Hematopoietic multipotent progenitor cell treated with erythropoietin and hydrocortisone succinate and interleukin-3 and kit ligand, for 6 days (in vitro differentiated cells): ENCODE measurements around the gene ITGA6.

Experiments used
- DNase-seq: peaks from one replicate; pipeline ENCODE4 v3.0.0-alpha.2; 2015

ITGA6 gene

GRCh38 chr2:172467382-172467781 is 40.0 kb downstream of the ITGA6 start:
- peak; percentile 42 for DNase-seq

- DNase-seq: no peak
Observed at GRCh38 chr2:172470958-172471922, 43.9 kb downstream of the ITGA6 start.

- no peak for DNase-seq
Observed at GRCh38 chr2:172472446-172473033, 45.2 kb downstream of the ITGA6 start.

- DNase-seq: no peak
Observed at GRCh38 chr2:172473167-172473566, 45.8 kb downstream of the ITGA6 start.

GRCh38 chr2:172478353-172478752 is 51.0 kb downstream of the ITGA6 start:
- no peak for DNase-seq

- no peak for DNase-seq
Observed at GRCh38 chr2:172480301-172481218, 53.2 kb downstream of the ITGA6 start.

GRCh38 chr2:172481507-172482262 is 54.3 kb downstream of the ITGA6 start:
- no peak for DNase-seq

GRCh38 chr2:172484253-172484652 is 56.9 kb downstream of the ITGA6 start:
- DNase-seq: peak; percentile 64

GRCh38 chr2:172484706-172485105 is 57.3 kb downstream of the ITGA6 start:
- DNase-seq: no peak

- no peak for DNase-seq
Observed at GRCh38 chr2:172488556-172488955, 61.2 kb downstream of the ITGA6 start.

GRCh38 chr2:172489681-172490080 is 62.3 kb downstream of the ITGA6 start:
- no peak for DNase-seq

GRCh38 chr2:172496160-172496608 is 68.8 kb downstream of the ITGA6 start:
- DNase-seq: peak; percentile 17

- DNase-seq: no peak
Observed at GRCh38 chr2:172507199-172507598, 79.8 kb downstream of the ITGA6 start.

- peak; percentile 25 for DNase-seq
Observed at GRCh38 chr2:172510088-172510487, 82.7 kb downstream of the ITGA6 start.

- no peak for DNase-seq
Observed at GRCh38 chr2:172510548-172510947, 83.2 kb downstream of the ITGA6 start.

GRCh38 chr2:172512810-172513523 is 85.6 kb downstream of the ITGA6 start:
- DNase-seq: no peak

GRCh38 chr2:172513524-172513900 is 86.1 kb downstream of the ITGA6 start:
- no peak for DNase-seq

- DNase-seq: peak; percentile 87
Observed at GRCh38 chr2:172513935-172514586, 86.7 kb downstream of the ITGA6 start.

GRCh38 chr2:172516299-172516698 is 88.9 kb downstream of the ITGA6 start:
- DNase-seq: no peak

GRCh38 chr2:172518995-172519394 is 91.6 kb downstream of the ITGA6 start:
- no peak for DNase-seq

GRCh38 chr2:172525601-172526000 is 98.2 kb downstream of the ITGA6 start:
- DNase-seq: no peak
